Lung (tissue), 16 donors: Measurements from ENCODE around the gene STAC3. TPM values are rescaled to one million over a fixed set of nuclear protein-coding genes. Genes with fewer than 3 reads are reported as not detected.
"Not testable (repeated sequence)": the region's sequence is repeated elsewhere in the genome, so short reads cannot be mapped to it uniquely, and the experiment has no call there.

ENCODE experiments used
- ATAC-seq: fragments of 200-7000 bp; cut with Tn5 transposase; one replicate; pipeline ENCODE4 v1.9.1; 2020; ENCODE audit warnings: moderate number of reproducible peaks; ENCODE audit not compliant: insufficient read depth, low FRiP score
- DNase-seq, 3 donors: peaks; one replicate each; pipeline ENCODE4 v3.0.0-alpha.2; 2013 to 2017
- H3K27ac ChIP-seq, 2 donors: one replicate each; pipeline ENCODE4 v1.5.1; 2013; ENCODE audit warnings: mild to moderate bottlenecking in 2 of 2, moderate library complexity in 2 of 2, control low read depth in 1 of 2, inconsistent platforms in 1 of 2, low read depth in 1 of 2, low read length in 1 of 2
- H3K27me3 ChIP-seq, 3 donors: one replicate each; pipeline ENCODE4 v1.5.1; 2013; ENCODE audit warnings: low read length in 2 of 3; ENCODE audit not compliant: control insufficient read depth in 3 of 3, insufficient read depth in 3 of 3
- H3K36me3 ChIP-seq, 4 donors: one replicate each; pipeline ENCODE4 v1.5.1; 2013; ENCODE audit warnings: low read length in 4 of 4, mild to moderate bottlenecking in 1 of 4, moderate library complexity in 1 of 4; ENCODE audit not compliant: control insufficient read depth in 4 of 4, insufficient read depth in 4 of 4
- H3K4me1 ChIP-seq, 5 donors: one replicate each; pipeline ENCODE4 v1.5.1; 2013; ENCODE audit warnings: low read length in 5 of 5, mild to moderate bottlenecking in 2 of 5, moderate library complexity in 1 of 5; ENCODE audit not compliant: control insufficient read depth in 5 of 5, insufficient read depth in 5 of 5
- H3K4me3 ChIP-seq: one replicate; pipeline ENCODE4 v1.5.1; 2013; ENCODE audit warnings: mild to moderate bottlenecking, control low read depth, moderate library complexity
- H3K9ac ChIP-seq, 2 donors: one replicate each; pipeline ENCODE4 v1.5.1; 2013; ENCODE audit warnings: low read length in 2 of 2, control low read depth in 1 of 2; ENCODE audit not compliant: insufficient read depth in 1 of 2
- H3K9me3 ChIP-seq, 4 donors: one replicate each; pipeline ENCODE4 v1.5.1; 2013; ENCODE audit warnings: low read length in 3 of 4, mild to moderate bottlenecking in 1 of 4, moderate library complexity in 1 of 4; ENCODE audit not compliant: control insufficient read depth in 4 of 4, insufficient read depth in 3 of 4
- CTCF ChIP-seq: IDR thresholded peaks from 2 replicates; pipeline ENCODE4 v1.5.1; 2012; ENCODE audit warnings: mild to moderate bottlenecking; ENCODE audit errors: control extremely low read depth, extremely low read depth
- WGBS, 2 donors: extraction: QIAGEN DNeasy Blood & Tissue Kit; methylation state at CpG; one replicate each; pipeline ENCODE4 v1.1.7; 2013; 5-methylcytosine and 5-hydroxymethylcytosine counted together
- long read RNA-seq, 5 donors: transcript quantifications; one replicate each; lab custom pipeline, GENCODE V29; 2026
- polyA plus RNA-seq, 2 donors: library from polyadenylated mRNA; stranded (reverse); fragments of 200-250 nt; gene quantifications; one replicate each; pipeline ENCODE4 v1.2.1, GENCODE V29; 2013
- total RNA-seq, 2 donors: library from RNA; depleted of rRNA in 1 of 2; stranded (reverse); fragments of >200 nt in 1 of 2; gene quantifications; one replicate each; pipeline ENCODE4 v1.2.1, GENCODE V29; 2014 to 2021
- donor health status: control.
- donor health status: control.
- donor health status: Bipolar disorder and iron deficiency.
- donor health status: healthy.
- donor health status: DM: yes; HTN: yes; CAD: no.

STAC3 gene
- total RNA-seq: 1 to 10 TPM; 1.7 to 5.9 TPM
- 1 to 10 TPM; 6.9 to 7.4 TPM for polyA plus RNA-seq
- long read RNA-seq, donor 1: 0 reads
- long read RNA-seq, donor 2: 0 reads
- long read RNA-seq, donor 3: 0 reads
- long read RNA-seq, donor 4: 0 reads
- long read RNA-seq, donor 5: 0 reads

- Histone ChIP-seq H3K4me1 (no peaks in the 10 kb centered on the region), H3K9ac (no peak within 1 kb of the TSS), H3K36me3 (peaks cover 0 to 7% (median 1%) of the 10 kb centered on the region in 4 donors), H3K27ac (no peak within 1 kb of the TSS), H3K9me3 (no peaks in the 10 kb centered on the region), H3K4me3 (no peak within 1 kb of the TSS), H3K27me3 (no peaks in the 10 kb centered on the region)
- WGBS, 2 donors: 67 to 84% methylated on average over 7 of the region's 7 CpGs
- ATAC-seq (no peak), DNase-seq (no peak)
- TF ChIP-seq CTCF: no peak
Observed at GRCh38 chr12:57250956-57251355, at the start of gene STAC3. TSS of gene STAC3 (minus strand) at chr12:57251187. CDS start at chr12:57249636, 1,551 bp downstream.

- no peak for TF ChIP-seq CTCF
- H3K36me3 ChIP-seq: peaks cover 14 to 30% (median 23%) of the 10 kb centered on the region in 4 donors
- no peak overlapping the region for H3K4me3 ChIP-seq
- H3K9ac ChIP-seq: no peak overlapping the region
- no peak for ATAC-seq
- H3K9me3 ChIP-seq: no peaks in the 10 kb centered on the region
- H3K4me1 ChIP-seq: peaks cover 0 to 4% (median 0%) of the 10 kb centered on the region in 5 donors
- 73 to 96% methylated on average over 1 of the region's 1 CpG for WGBS, 2 donors
- peak in 2 of 3 donors; percentile 25 to 47 for DNase-seq
- H3K27ac ChIP-seq: no peak overlapping the region
- no peaks in the 10 kb centered on the region for H3K27me3 ChIP-seq
Observed at GRCh38 chr12:57299514-57300016, 48.6 kb upstream of the STAC3 start.

- ATAC-seq: no peak
- DNase-seq: no peak
- Histone ChIP-seq H3K4me1 (peaks cover 0 to 4% (median 0%) of the 10 kb centered on the region in 5 donors), H3K9me3 (no peaks in the 10 kb centered on the region), H3K27me3 (no peaks in the 10 kb centered on the region), H3K27ac (no peak overlapping the region), H3K9ac (no peak overlapping the region), H3K36me3 (peaks cover 14 to 38% (median 30%) of the 10 kb centered on the region in 4 donors), H3K4me3 (no peak overlapping the region)
- WGBS, 2 donors: 92 to 96% methylated on average over 4 of the region's 4 CpGs
- no peak for TF ChIP-seq CTCF
Observed at GRCh38 chr12:57296291-57296690, 45.3 kb upstream of the STAC3 start.

- WGBS, 2 donors: 88 to 93% methylated on average over 12 of the region's 12 CpGs
- not testable (repeated sequence) for H3K27ac ChIP-seq, H3K4me1 ChIP-seq, H3K9ac ChIP-seq, ATAC-seq, DNase-seq, H3K9me3 ChIP-seq, H3K4me3 ChIP-seq, H3K27me3 ChIP-seq
- H3K36me3 ChIP-seq: peaks cover 10 to 18% (median 14%) of the 10 kb centered on the region in 4 donors
Observed at GRCh38 chr12:57282073-57282472, 31.1 kb upstream of the STAC3 start.
